T-cell (primary cell): ENCODE data around the gene PNKD. TPM values are rescaled to one million over a fixed set of nuclear protein-coding genes. Genes with fewer than 3 reads are reported as not detected.

Experiments used
- ATAC-seq, 4 experiments: fragments of 200-7000 bp in 3 of 4; fragments of 150-1000 bp in 1 of 4; cut with Tn5 transposase; replicated peaks in 1 of 4; 1 replicate in 3 of 4; 2 replicates in 1 of 4; pipeline ENCODE4 v1.10.0; 2021; ENCODE audit warnings: moderate library complexity in 3 of 4, mild to moderate bottlenecking in 2 of 4, moderate number of reproducible peaks in 1 of 4
- CTCF ChIA-PET, 2 donors: fragments of 300-600 bp; sonication (Branson Sonifier 250); formaldehyde crosslinking; loops; one replicate each; lab custom pipeline; 2022; ENCODE audit warnings: antibody characterized with exemption in 2 of 2; lab: Charles Lee
- POLR2A ChIA-PET, 2 donors: fragments of 300-600 bp; sonication (Branson Sonifier 250); formaldehyde crosslinking; loops; one replicate each; lab custom pipeline; 2022; ENCODE audit warnings: antibody characterized with exemption in 2 of 2; lab: Charles Lee
- DNase-seq, 35 experiments: peaks; one replicate each; pipeline versions ENCODE4 v3.0.0 to v3.0.0-alpha.2; 2013 to 2023
- H3K27ac ChIP-seq: one replicate; pipeline ENCODE4 v1.5.1; 2013; ENCODE audit warnings: low read length
- H3K27me3 ChIP-seq, 2 experiments: replicated peaks in 1 of 2; 1 replicate in 1 of 2; 2 replicates in 1 of 2; pipeline versions ENCODE4 v1.6.1 to v1.7.0; 2013; ENCODE audit warnings: low read length in 1 of 2, mixed read lengths in 1 of 2; ENCODE audit not compliant: control insufficient read depth in 2 of 2, insufficient read depth in 2 of 2; ENCODE audit errors: extremely low read depth in 1 of 2
- H3K36me3 ChIP-seq, 2 donors: 1 replicate in 1 of 2; 2 replicates in 1 of 2; pipeline versions ENCODE4 v1.6.1 to v1.7.0; 2013; ENCODE audit warnings: low read length in 1 of 2; ENCODE audit not compliant: control insufficient read depth in 2 of 2, insufficient read depth in 1 of 2; ENCODE audit errors: extremely low read depth in 1 of 2
- H3K4me1 ChIP-seq, 2 experiments: 1 replicate in 1 of 2; 2 replicates in 1 of 2; pipeline versions ENCODE4 v1.6.1 to v1.7.0; 2013; ENCODE audit warnings: low read length in 2 of 2, mixed read lengths in 1 of 2; ENCODE audit not compliant: insufficient read depth in 2 of 2, control insufficient read depth in 1 of 2; ENCODE audit errors: extremely low read depth in 1 of 2
- H3K4me3 ChIP-seq, 2 donors: 1 replicate in 1 of 2; 2 replicates in 1 of 2; pipeline versions ENCODE4 v1.5.1 to v1.7.0; 2013; ENCODE audit warnings: mild to moderate bottlenecking in 2 of 2, low read length in 1 of 2, moderate library complexity in 1 of 2; ENCODE audit not compliant: control insufficient read depth in 1 of 2; ENCODE audit errors: extremely low read depth in 1 of 2
- H3K9me3 ChIP-seq: 2 replicates; pipeline ENCODE4 v1.7.0; 2013
- H3K27ac Mint-ChIP-seq, 2 donors: one replicate each; pipeline ENCODE4 v1.8.0; 2020 to 2021; ENCODE audit warnings: mild to moderate bottlenecking in 2 of 2, mixed read lengths in 2 of 2
- H3K27me3 Mint-ChIP-seq, 2 donors: one replicate each; pipeline ENCODE4 v1.8.0; 2021 to 2022; ENCODE audit warnings: mixed read lengths in 2 of 2
- H3K36me3 Mint-ChIP-seq: one replicate; pipeline ENCODE4 v1.8.0; 2021; ENCODE audit warnings: mixed read lengths
- H3K4me1 Mint-ChIP-seq, 3 donors: one replicate each; pipeline ENCODE4 v1.8.0; 2020 to 2022; ENCODE audit warnings: mixed read lengths in 3 of 3, mild to moderate bottlenecking in 1 of 3
- H3K4me3 Mint-ChIP-seq, 3 donors: one replicate each; pipeline ENCODE4 v1.8.0; 2020 to 2022; ENCODE audit warnings: mild to moderate bottlenecking in 3 of 3, mixed read lengths in 3 of 3, moderate library complexity in 3 of 3
- H3K9me3 Mint-ChIP-seq, 3 donors: one replicate each; pipeline ENCODE4 v1.8.0; 2020 to 2022; ENCODE audit warnings: mixed read lengths in 3 of 3
- WGBS: methylation state at CpG from one replicate; pipeline ENCODE4 v1.1.5; 2013; ENCODE audit warnings: missing lambda C conversion rate; ENCODE audit not compliant: insufficient coverage; 5-methylcytosine and 5-hydroxymethylcytosine counted together
- total RNA-seq, 35 experiments: library from RNA in 6 of 35; stranded (reverse) in 6 of 35; fragments of 120-200 nt in 1 of 35; gene quantifications; one replicate each; pipeline versions ENCODE4 v1.2.1 to v1.2.4 and lab custom pipeline; 2013 to 2026

The PNKD gene
- total RNA-seq, 5 donors from 2014 or later (not counting 1 experiment from before 2014, with no cell fraction given): 17.4 to 33.1 (median 30.6) TPM

GRCh38 chr2:218344755-218345417, 74.6 kb downstream of the PNKD start:
- ChIA-PET CTCF (no interaction called here), POLR2A (no interaction called here)
- H3K27me3 Mint-ChIP-seq: no peaks in the 10 kb centered on the region
- H3K27ac ChIP-seq: no peak overlapping the region
- peaks cover 0 to 6% of the 10 kb centered on the region in 2 experiments for H3K27me3 ChIP-seq
- H3K27ac Mint-ChIP-seq: no peak overlapping the region
- no peak for DNase-seq
- no peak for ATAC-seq
- H3K9me3 ChIP-seq: no peaks in the 10 kb centered on the region
- no peak overlapping the region for H3K4me3 Mint-ChIP-seq
- no peaks in the 10 kb centered on the region for H3K9me3 Mint-ChIP-seq
- H3K4me1 ChIP-seq: no peaks in the 10 kb centered on the region
- H3K36me3 ChIP-seq: no peaks in the 10 kb centered on the region
- WGBS: 90% methylated on average over 7 of the region's 22 CpGs
- no peaks in the 10 kb centered on the region for H3K36me3 Mint-ChIP-seq
- no peaks in the 10 kb centered on the region for H3K4me1 Mint-ChIP-seq
- H3K4me3 ChIP-seq: no peak overlapping the region

GRCh38 chr2:218345491-218346236, 75.3 kb downstream of the PNKD start:
- WGBS: 84% methylated on average over 10 of the region's 12 CpGs
- POLR2A ChIA-PET: no interaction called here
- Mint-ChIP-seq H3K27ac (no peak overlapping the region), H3K27me3 (no peaks in the 10 kb centered on the region), H3K4me1 (no peaks in the 10 kb centered on the region), H3K36me3 (no peaks in the 10 kb centered on the region), H3K4me3 (no peak overlapping the region), H3K9me3 (no peaks in the 10 kb centered on the region)
- DNase-seq (no peak), ATAC-seq (no peak)
- no peaks in the 10 kb centered on the region for H3K36me3 ChIP-seq
- H3K9me3 ChIP-seq: no peaks in the 10 kb centered on the region
- H3K4me1 ChIP-seq: no peaks in the 10 kb centered on the region
- no peak overlapping the region for H3K27ac ChIP-seq
- H3K27me3 ChIP-seq: peaks cover 0 to 6% of the 10 kb centered on the region in 2 experiments
- no peak overlapping the region for H3K4me3 ChIP-seq
- CTCF ChIA-PET: no interaction called here

- Histone ChIP-seq H3K36me3 (no peaks in the 10 kb centered on the region), H3K4me1 (no peaks in the 10 kb centered on the region), H3K4me3 (no peak overlapping the region), H3K9me3 (no peaks in the 10 kb centered on the region), H3K27me3 (peaks cover 0 to 6% of the 10 kb centered on the region in 2 experiments), H3K27ac (no peak overlapping the region)
- peaks cover 3% of the 10 kb centered on the region for H3K36me3 Mint-ChIP-seq
- WGBS: 94% methylated on average over 1 of the region's 5 CpGs
- CTCF ChIA-PET: no interaction called here
- H3K27ac Mint-ChIP-seq: no peak overlapping the region
- ATAC-seq (no peak), DNase-seq (no peak)
- POLR2A ChIA-PET: no interaction called here
- no peaks in the 10 kb centered on the region for H3K27me3 Mint-ChIP-seq
- no peak overlapping the region for H3K4me3 Mint-ChIP-seq
- H3K9me3 Mint-ChIP-seq: peaks cover 4 to 6% (median 6%) of the 10 kb centered on the region in 3 donors
- no peaks in the 10 kb centered on the region for H3K4me1 Mint-ChIP-seq
Observed at GRCh38 chr2:218347172-218347571, 76.9 kb downstream of the PNKD start.

- DNase-seq (no peak), ATAC-seq (no peak)
- H3K27ac Mint-ChIP-seq: no peak overlapping the region
- H3K4me1 Mint-ChIP-seq: peaks cover 0 to 4% (median 2%) of the 10 kb centered on the region in 3 donors
- Histone ChIP-seq H3K27me3 (peaks cover 0 to 7% of the 10 kb centered on the region in 2 experiments), H3K36me3 (no peaks in the 10 kb centered on the region), H3K27ac (no peak overlapping the region), H3K4me1 (peaks cover 0 to 8% of the 10 kb centered on the region in 2 experiments), H3K9me3 (no peaks in the 10 kb centered on the region), H3K4me3 (no peak overlapping the region)
- WGBS: 92% methylated on average over 13 of the region's 14 CpGs
- H3K9me3 Mint-ChIP-seq: peaks cover 4 to 13% (median 11%) of the 10 kb centered on the region in 3 donors
- H3K27me3 Mint-ChIP-seq: no peaks in the 10 kb centered on the region
- CTCF ChIA-PET: interaction anchor here in 1 of 2 donors (1.5 kb wide), 1 partner anchor 60 kb away, joined by 18 read pairs; no protein-coding TSS in a partner anchor
- POLR2A ChIA-PET: no interaction called here
- peaks cover 3% of the 10 kb centered on the region for H3K36me3 Mint-ChIP-seq
- no peak overlapping the region for H3K4me3 Mint-ChIP-seq
Observed at GRCh38 chr2:218354045-218354444, 83.7 kb downstream of the PNKD start.

GRCh38 chr2:218354850-218355443, 84.6 kb downstream of the PNKD start:
- Histone ChIP-seq H3K27me3 (peaks cover 0 to 7% of the 10 kb centered on the region in 2 experiments), H3K36me3 (no peaks in the 10 kb centered on the region), H3K4me3 (no peak overlapping the region), H3K9me3 (no peaks in the 10 kb centered on the region), H3K27ac (no peak overlapping the region), H3K4me1 (peaks cover 0 to 8% of the 10 kb centered on the region in 2 experiments)
- Mint-ChIP-seq H3K9me3 (peaks cover 4 to 13% (median 11%) of the 10 kb centered on the region in 3 donors), H3K4me1 (peaks cover 0 to 4% (median 2%) of the 10 kb centered on the region in 3 donors), H3K36me3 (peaks cover 3% of the 10 kb centered on the region), H3K27ac (no peak overlapping the region), H3K27me3 (no peaks in the 10 kb centered on the region), H3K4me3 (no peak overlapping the region)
- DNase-seq (no peak), ATAC-seq (no peak)
- ChIA-PET CTCF (interaction anchor here (0.7 to 4.4 kb wide), 7 partner anchors 39 to 82 kb away, joined by 7 to 31 read pairs (median 11); no protein-coding TSS in a partner anchor), POLR2A (no interaction called here)
- 93% methylated on average over 5 of the region's 20 CpGs for WGBS
